ENCODE measurements around the gene LRRC38. TPM values are rescaled to one million over a fixed set of nuclear protein-coding genes. Genes with fewer than 3 reads are reported as not detected.
"Not testable (repeated sequence)": the region's sequence is repeated elsewhere in the genome, so short reads cannot be mapped to it uniquely, and the experiment has no call there.

LRRC38 gene
- total RNA-seq, result under 0.01 and 0.13 TPM in 2 replicates

GRCh38 chr1:13513895-13514546 is at the start of gene LRRC38:
Gene LRRC38 (minus strand): TSS chr1:13514003. CDS start chr1:13513593, 410 bp downstream.
- DNase-seq (ENCODE audit: low read depth in 2 of 2), result no peak

- DNase-seq (ENCODE audit: low read depth in 2 of 2), result not testable (repeated sequence)
Measured at GRCh38 chr1:13562981-13563380, 49.2 kb upstream of the LRRC38 start.

- no peak for DNase-seq (ENCODE audit: low read depth in 2 of 2)
Measured at GRCh38 chr1:13560541-13560940, 46.7 kb upstream of the LRRC38 start.

- DNase-seq (ENCODE audit: low read depth in 2 of 2), result no peak
Measured at GRCh38 chr1:13556224-13556764, 42.5 kb upstream of the LRRC38 start.

- no peak for DNase-seq (ENCODE audit: low read depth in 2 of 2)
Measured at GRCh38 chr1:13554798-13555197, 41.0 kb upstream of the LRRC38 start.

GRCh38 chr1:13550663-13551062 is 36.9 kb upstream of the LRRC38 start:
- DNase-seq (ENCODE audit: low read depth in 2 of 2), result no peak

- DNase-seq (ENCODE audit: low read depth in 2 of 2), result no peak
Measured at GRCh38 chr1:13549521-13549920, 35.7 kb upstream of the LRRC38 start.

GRCh38 chr1:13549021-13549420 is 35.2 kb upstream of the LRRC38 start:
- DNase-seq (ENCODE audit: low read depth in 2 of 2), result no peak

GRCh38 chr1:13548281-13548680 is 34.5 kb upstream of the LRRC38 start:
- DNase-seq (ENCODE audit: low read depth in 2 of 2), result no peak

GRCh38 chr1:13546791-13547190 is 33.0 kb upstream of the LRRC38 start:
- no peak for DNase-seq (ENCODE audit: low read depth in 2 of 2)

- DNase-seq (ENCODE audit: low read depth in 2 of 2), result no peak
Measured at GRCh38 chr1:13544221-13544556, 30.4 kb upstream of the LRRC38 start.

- DNase-seq (ENCODE audit: low read depth in 2 of 2), result peak; percentile 31 to 68
Measured at GRCh38 chr1:13543451-13544220, 29.8 kb upstream of the LRRC38 start.

- no peak for DNase-seq (ENCODE audit: low read depth in 2 of 2)
Measured at GRCh38 chr1:13541435-13542215, 27.8 kb upstream of the LRRC38 start.

GRCh38 chr1:13540866-13541265 is 27.1 kb upstream of the LRRC38 start:
- no peak for DNase-seq (ENCODE audit: low read depth in 2 of 2)

- no peak for DNase-seq (ENCODE audit: low read depth in 2 of 2)
Measured at GRCh38 chr1:13539683-13540082, 25.9 kb upstream of the LRRC38 start.

- no peak for DNase-seq (ENCODE audit: low read depth in 2 of 2)
Measured at GRCh38 chr1:13538832-13539231, 25.0 kb upstream of the LRRC38 start.

GRCh38 chr1:13536571-13536970 is 22.8 kb upstream of the LRRC38 start:
- DNase-seq (ENCODE audit: low read depth in 2 of 2), result no peak

- DNase-seq (ENCODE audit: low read depth in 2 of 2), result no peak
Measured at GRCh38 chr1:13535227-13535626, 21.4 kb upstream of the LRRC38 start.

GRCh38 chr1:13528320-13528719 is 14.5 kb upstream of the LRRC38 start:
- DNase-seq (ENCODE audit: low read depth in 2 of 2), result no peak

GRCh38 chr1:13523780-13524477 is 10.1 kb upstream of the LRRC38 start:
- DNase-seq (ENCODE audit: low read depth in 2 of 2), result no peak

GRCh38 chr1:13520985-13521384 is 7.2 kb upstream of the LRRC38 start:
- DNase-seq (ENCODE audit: low read depth in 2 of 2), result no peak

Measured in dermis microvascular lymphatic vessel endothelial cell (primary cell).